A549 (cell line): Measurements from ENCODE around the gene RCC1.

ENCODE experiments used
- CEBPB ChIP-seq, 2 experiments: fragments of >200 bp in 1 of 2; sonication (Bioruptor Twin) in 1 of 2; formaldehyde crosslinking in 1 of 2; IDR thresholded peaks; 2 replicates each; pipeline ENCODE4 v1.6.1; 2012 to 2016
- NFE2L2 ChIP-seq: fragments of 150-350 bp; conservative IDR thresholded peaks from 2 replicates; pipeline ENCODE4 v1.6.1; 2014; ENCODE audit warnings: low read length
- TF ChIP-seq, protein P1 (sequence below): fragments of 200-600 bp; sonication (generic); IDR thresholded peaks from 2 replicates; pipeline ENCODE4 v1.6.1; 2016; ENCODE audit warnings: antibody characterized with exemption, mild to moderate bottlenecking, moderate library complexity

DNA sequence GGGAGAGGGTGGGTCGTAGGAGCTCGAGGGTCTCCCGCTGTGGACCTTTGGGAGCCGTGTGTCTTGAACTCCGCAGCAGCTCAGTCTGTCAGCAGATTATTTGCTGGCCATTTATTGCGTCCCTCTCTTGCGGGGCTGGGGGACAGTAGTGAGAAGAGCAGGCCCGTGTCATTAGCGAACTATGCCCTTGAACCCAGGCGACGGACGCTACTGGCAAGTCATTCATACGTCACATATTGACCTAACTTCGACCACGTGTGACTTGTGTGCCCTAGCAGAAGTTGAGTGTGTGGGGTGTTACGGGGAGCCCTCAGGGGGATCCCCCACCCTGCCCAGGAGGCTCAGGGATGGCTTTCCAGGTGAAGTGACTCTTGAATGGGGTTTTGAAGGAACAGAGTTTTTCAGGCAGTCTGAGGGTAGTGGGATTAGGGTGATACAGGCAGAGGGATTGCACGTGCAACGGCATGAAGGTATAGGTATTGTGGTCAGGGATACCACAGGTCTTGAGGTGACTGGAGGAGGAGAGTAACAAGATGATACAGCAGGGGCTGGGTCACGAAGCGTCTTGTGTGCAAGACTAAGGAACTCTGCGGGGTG, 13.0 kb downstream of the RCC1 start:
- TF ChIP-seq CEBPB (IDR thresholded peaks at IDR 0.05) (no peak), NFE2L2 (no peak)
- TF ChIP-seq, protein P1, sequence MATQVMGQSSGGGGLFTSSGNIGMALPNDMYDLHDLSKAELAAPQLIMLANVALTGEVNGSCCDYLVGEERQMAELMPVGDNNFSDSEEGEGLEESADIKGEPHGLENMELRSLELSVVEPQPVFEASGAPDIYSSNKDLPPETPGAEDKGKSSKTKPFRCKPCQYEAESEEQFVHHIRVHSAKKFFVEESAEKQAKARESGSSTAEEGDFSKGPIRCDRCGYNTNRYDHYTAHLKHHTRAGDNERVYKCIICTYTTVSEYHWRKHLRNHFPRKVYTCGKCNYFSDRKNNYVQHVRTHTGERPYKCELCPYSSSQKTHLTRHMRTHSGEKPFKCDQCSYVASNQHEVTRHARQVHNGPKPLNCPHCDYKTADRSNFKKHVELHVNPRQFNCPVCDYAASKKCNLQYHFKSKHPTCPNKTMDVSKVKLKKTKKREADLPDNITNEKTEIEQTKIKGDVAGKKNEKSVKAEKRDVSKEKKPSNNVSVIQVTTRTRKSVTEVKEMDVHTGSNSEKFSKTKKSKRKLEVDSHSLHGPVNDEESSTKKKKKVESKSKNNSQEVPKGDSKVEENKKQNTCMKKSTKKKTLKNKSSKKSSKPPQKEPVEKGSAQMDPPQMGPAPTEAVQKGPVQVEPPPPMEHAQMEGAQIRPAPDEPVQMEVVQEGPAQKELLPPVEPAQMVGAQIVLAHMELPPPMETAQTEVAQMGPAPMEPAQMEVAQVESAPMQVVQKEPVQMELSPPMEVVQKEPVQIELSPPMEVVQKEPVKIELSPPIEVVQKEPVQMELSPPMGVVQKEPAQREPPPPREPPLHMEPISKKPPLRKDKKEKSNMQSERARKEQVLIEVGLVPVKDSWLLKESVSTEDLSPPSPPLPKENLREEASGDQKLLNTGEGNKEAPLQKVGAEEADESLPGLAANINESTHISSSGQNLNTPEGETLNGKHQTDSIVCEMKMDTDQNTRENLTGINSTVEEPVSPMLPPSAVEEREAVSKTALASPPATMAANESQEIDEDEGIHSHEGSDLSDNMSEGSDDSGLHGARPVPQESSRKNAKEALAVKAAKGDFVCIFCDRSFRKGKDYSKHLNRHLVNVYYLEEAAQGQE, result no peak
